ENCODE results near the gene ULBP3.

DNA sequence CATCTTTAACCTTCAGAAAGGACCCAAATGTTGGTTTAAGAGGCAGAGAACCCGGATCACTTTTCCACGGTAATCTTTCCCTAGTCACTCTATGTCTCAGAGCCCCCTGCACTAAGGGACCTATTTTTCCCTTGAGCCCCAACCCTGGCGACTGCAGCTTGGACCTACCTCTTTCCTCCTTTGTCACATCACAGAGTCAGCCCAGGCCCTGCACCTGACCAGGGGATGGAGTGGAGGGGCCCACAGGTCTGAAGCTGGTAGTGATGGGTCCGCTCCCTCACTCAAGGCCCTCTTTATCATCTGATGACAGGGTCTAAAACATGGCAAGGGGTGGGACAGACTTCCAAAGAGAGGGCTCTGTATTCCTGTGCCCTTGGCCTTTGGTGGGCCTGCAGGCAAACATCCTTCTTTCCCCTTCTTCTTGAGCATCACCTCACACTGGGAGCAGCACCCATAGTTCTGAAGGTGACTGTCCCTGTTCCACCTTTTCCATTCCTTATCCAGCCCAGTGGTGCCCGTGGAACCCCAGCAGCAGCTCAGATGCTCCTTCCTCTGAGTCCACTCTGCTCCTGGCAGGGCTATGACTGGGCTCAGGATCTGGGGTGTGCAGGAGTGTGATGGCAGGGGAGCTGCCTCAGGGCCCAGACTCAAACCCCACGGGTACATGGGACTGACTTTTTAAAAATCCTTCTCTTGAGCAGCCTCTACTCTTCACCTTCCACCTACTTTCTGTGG, 49.9 kb downstream of the ULBP3 start:
- TF ChIP-seq POLR2A (IDR thresholded peaks at IDR 0.05), result no peak
- TF ChIP-seq, protein P1, sequence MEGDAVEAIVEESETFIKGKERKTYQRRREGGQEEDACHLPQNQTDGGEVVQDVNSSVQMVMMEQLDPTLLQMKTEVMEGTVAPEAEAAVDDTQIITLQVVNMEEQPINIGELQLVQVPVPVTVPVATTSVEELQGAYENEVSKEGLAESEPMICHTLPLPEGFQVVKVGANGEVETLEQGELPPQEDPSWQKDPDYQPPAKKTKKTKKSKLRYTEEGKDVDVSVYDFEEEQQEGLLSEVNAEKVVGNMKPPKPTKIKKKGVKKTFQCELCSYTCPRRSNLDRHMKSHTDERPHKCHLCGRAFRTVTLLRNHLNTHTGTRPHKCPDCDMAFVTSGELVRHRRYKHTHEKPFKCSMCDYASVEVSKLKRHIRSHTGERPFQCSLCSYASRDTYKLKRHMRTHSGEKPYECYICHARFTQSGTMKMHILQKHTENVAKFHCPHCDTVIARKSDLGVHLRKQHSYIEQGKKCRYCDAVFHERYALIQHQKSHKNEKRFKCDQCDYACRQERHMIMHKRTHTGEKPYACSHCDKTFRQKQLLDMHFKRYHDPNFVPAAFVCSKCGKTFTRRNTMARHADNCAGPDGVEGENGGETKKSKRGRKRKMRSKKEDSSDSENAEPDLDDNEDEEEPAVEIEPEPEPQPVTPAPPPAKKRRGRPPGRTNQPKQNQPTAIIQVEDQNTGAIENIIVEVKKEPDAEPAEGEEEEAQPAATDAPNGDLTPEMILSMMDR (IDR thresholded peaks at IDR 0.05), result no peak
